GM12878 (cell line): ENCODE results near the gene NAV2. TPM values are rescaled to one million over a fixed set of nuclear protein-coding genes. Genes with fewer than 3 reads are reported as not detected.

Experiments used
- ATAC-seq: fragments of 200-7000 bp; cut with Tn5 transposase; 3 replicates; pipeline ENCODE4 v1.9.1; 2020; ENCODE audit warnings: mild to moderate bottlenecking, moderate library complexity
- BruUV-seq: library from RNA; stranded (reverse); fragments of 400-500 nt; replicated peaks from 2 replicates; lab custom pipeline; 2021; lab: Mats Ljungman, UMichigan
- CTCF ChIA-PET: fragments of 300-600 bp; sonication (Branson Sonifier 250); formaldehyde crosslinking; extraction: SDS; loops from one replicate; lab custom pipeline; 2021; ENCODE audit warnings: inconsistent platforms; lab: Yijun Ruan, JAX
- POLR2A ChIA-PET: fragments of 350-600 bp; formaldehyde crosslinking; extraction: SDS; loops from one replicate; lab custom pipeline; 2021; ENCODE audit warnings: inconsistent platforms; lab: Charles Lee
- RAD21 ChIA-PET: fragments of 300-600 bp; sonication (Branson Sonifier 250); formaldehyde crosslinking; loops from one replicate; lab custom pipeline; 2023; ENCODE audit warnings: antibody characterized with exemption; ENCODE audit not compliant: unreplicated experiment; lab: Charles Lee
- SMC1A ChIA-PET: fragments of 300-600 bp; sonication (Branson Sonifier 250); formaldehyde crosslinking; loops from one replicate; lab custom pipeline; 2023; ENCODE audit not compliant: unreplicated experiment, uncharacterized antibody; lab: Charles Lee
- DNase-seq: peaks from one replicate; pipeline ENCODE4 v3.0.0-alpha.2; 2011; ENCODE audit warnings: low read depth, low spot score
- FAIRE-seq: peaks from 3 replicates; lab custom pipeline; 2011; peaks lifted over from hg19 to GRCh38; lab: Jason Lieb, UNC
- H2AFZ ChIP-seq: 2 replicates; pipeline ENCODE4 v1.6.0; 2011; ENCODE audit warnings: low read depth, low read length, control low read depth; ENCODE audit not compliant: control insufficient read depth
- H3K27ac ChIP-seq: 2 replicates; pipeline ENCODE4 v1.5.1; 2011; ENCODE audit warnings: control low read depth; ENCODE audit not compliant: control insufficient read depth, insufficient read depth
- H3K27me3 ChIP-seq, 2 experiments: replicated peaks in 1 of 2; 2 replicates each; pipeline versions ENCODE4 v1.6.0 to v1.6.1; 2011; ENCODE audit warnings: low read length in 1 of 2; ENCODE audit not compliant: control insufficient read depth in 2 of 2, insufficient read depth in 2 of 2
- H3K36me3 ChIP-seq, 2 experiments: 2 replicates each; pipeline ENCODE4 v1.5.1; 2011; ENCODE audit warnings: low read length in 1 of 2; ENCODE audit not compliant: control insufficient read depth in 2 of 2, insufficient read depth in 2 of 2
- H3K4me1 ChIP-seq: 2 replicates; pipeline ENCODE4 v1.6.1; 2011; ENCODE audit warnings: mild to moderate bottlenecking, low read length, moderate library complexity, mixed read lengths; ENCODE audit not compliant: control insufficient read depth, insufficient read depth
- H3K4me2 ChIP-seq: 2 replicates; pipeline ENCODE4 v1.6.0; 2011; ENCODE audit warnings: control low read depth; ENCODE audit not compliant: control insufficient read depth, insufficient read depth
- H3K4me3 ChIP-seq: fragments of 200-600 bp; sonication (generic); 2 replicates; pipeline ENCODE4 v1.5.1; 2016
- H3K79me2 ChIP-seq: 2 replicates; pipeline ENCODE4 v1.6.0; 2011; ENCODE audit warnings: low read length; ENCODE audit not compliant: control insufficient read depth, insufficient read depth
- H3K9ac ChIP-seq: 2 replicates; pipeline ENCODE4 v1.8.0; 2011; ENCODE audit warnings: low read length, control low read depth, mixed read lengths; ENCODE audit not compliant: control insufficient read depth, insufficient read depth
- H3K9me3 ChIP-seq: replicated peaks from 3 replicates; pipeline ENCODE4 v1.5.1; 2011; ENCODE audit warnings: mild to moderate bottlenecking, low read length; ENCODE audit not compliant: control insufficient read depth, insufficient read depth
- H4K20me1 ChIP-seq: 2 replicates; pipeline ENCODE4 v1.6.0; 2011; ENCODE audit not compliant: control insufficient read depth, insufficient read depth
- CBFB ChIP-seq: IDR thresholded peaks from 2 replicates; pipeline ENCODE4 v1.6.1; 2016; ENCODE audit warnings: antibody characterized with exemption, low read depth
- E2F8 ChIP-seq: fragments of 450-650 bp; IDR thresholded peaks from 2 replicates; pipeline ENCODE4 v1.6.1; 2018; ENCODE audit warnings: mild to moderate bottlenecking, low read depth, moderate library complexity; ENCODE audit not compliant: partially characterized antibody
- SPI1 ChIP-seq: IDR thresholded peaks from 2 replicates; pipeline ENCODE4 v1.6.1; 2011; ENCODE audit warnings: low read depth, mild to moderate bottlenecking, low read length, moderate library complexity, borderline replicate concordance; ENCODE audit not compliant: insufficient read depth
- WGBS: methylation state at CpG from one replicate; pipeline ENCODE4 v1.1.6; 2016; ENCODE audit warnings: low lambda C conversion rate; ENCODE audit not compliant: insufficient replicate concordance, insufficient coverage; ENCODE audit errors: missing lambda C conversion rate; 5-methylcytosine and 5-hydroxymethylcytosine counted together
- in situ Hi-C: fragments of 300-500 bp; cut with MboI; formaldehyde crosslinking; loops from 9 replicates; pipeline ENCODE4 v1.14.3; 2018; ENCODE audit warnings: mixed read lengths
- intact Hi-C: fragments of 100-400 bp; cut with micrococcal nuclease; formaldehyde crosslinking; loops from one replicate; pipeline ENCODE4 v1.14.2; 2022; ENCODE audit not compliant: unreplicated experiment
- polyA plus RNA-seq, 11 experiments: library from polyadenylated mRNA; depleted of rRNA in 4 of 11; unstranded in 6 of 11; stranded (reverse) in 5 of 11; fragments of >200 nt; fragmentation: Nextera tagmentation in 4 of 11; fragmentation: Illumina TruSeq in 1 of 11; extraction: Ambion mirVana in 4 of 11; extraction: Trizol in 1 of 11; gene quantifications; 1 replicate in 1 of 11; 2 replicates in 10 of 11; pipeline versions ENCODE4 v1.2.1 to v1.2.3, GENCODE V29; 2011 to 2016; ENCODE audit warnings: inconsistent platforms in 2 of 11, missing spikeins in 2 of 11, low read depth in 1 of 11
- total RNA-seq, 4 experiments: library from RNA; depleted of rRNA in 3 of 4; stranded (reverse); fragments of >200 nt in 3 of 4; fragmentation: Illumina TruSeq in 1 of 4; extraction: Trizol in 1 of 4; gene quantifications; 2 replicates each; pipeline versions ENCODE4 v1.2.1 to v1.2.3, GENCODE V29; 2013 to 2021

NAV2 gene
- total and polyA plus RNA-seq, 10 of the 15 experiments (the other 5 are each of a cell fraction or from before 2014, with no cell fraction given): 0.35 to 6.1 (median 1.1) TPM

DNA sequence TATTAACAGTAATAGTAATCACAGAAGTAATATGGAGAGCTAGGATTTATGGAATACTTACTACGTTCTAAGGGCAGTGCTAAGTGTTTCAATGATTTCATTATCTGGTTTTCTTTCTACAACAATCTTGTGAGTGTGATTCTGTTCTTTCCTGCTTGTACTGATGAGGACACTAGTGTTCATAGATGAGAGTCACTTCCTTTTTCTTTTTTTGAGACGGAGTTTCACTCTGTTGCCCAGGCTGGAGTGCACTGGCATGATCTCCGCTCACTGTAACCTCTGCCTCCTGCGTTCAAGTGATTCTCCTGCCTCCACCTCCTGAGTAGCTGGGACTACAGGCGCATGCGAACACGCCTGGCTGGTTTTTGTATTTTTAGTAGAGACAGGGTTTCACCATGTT is 366.2 kb downstream of the NAV2 start:
- intact Hi-C loops: no loop called here
- ChIA-PET RAD21 (no interaction called here), SMC1A (interaction anchor here (0.9 to 1.5 kb wide), 4 partner anchors 9 to 128 kb away, joined by 3 read pairs; no protein-coding TSS in a partner anchor), POLR2A (interaction anchor here (0.5 kb wide), 1 partner anchor 65 kb away, joined by 3 read pairs; no protein-coding TSS in a partner anchor), CTCF (interaction anchor here (0.7 to 1.7 kb wide), 3 partner anchors 14 to 49 kb away, joined by 3 to 4 read pairs (median 4); no protein-coding TSS in a partner anchor)
- no peak overlapping the region for H3K9ac ChIP-seq
- ATAC-seq (peak; percentile 53), DNase-seq (no peak)
- no peak overlapping the region for H3K4me3 ChIP-seq
- H3K79me2 ChIP-seq: no peaks in the 10 kb centered on the region
- no peak overlapping the region for H3K27ac ChIP-seq
- no peaks in the 10 kb centered on the region for H3K36me3 ChIP-seq
- H2AFZ ChIP-seq: no peak overlapping the region
- H4K20me1 ChIP-seq: no peaks in the 10 kb centered on the region
- 43% methylated on average over 7 of the region's 7 CpGs for WGBS
- in situ Hi-C loops: no loop called here
- H3K4me1 ChIP-seq: peaks cover 6% of the 10 kb centered on the region; the same call in 1 of the 2 replicates
- BruUV-seq: no TSS peak
- H3K27me3 ChIP-seq: no peaks in the 10 kb centered on the region
- H3K9me3 ChIP-seq: no peaks in the 10 kb centered on the region
- H3K4me2 ChIP-seq: no peak overlapping the region
- TF ChIP-seq SPI1 (peak; percentile 32; the same call in 1 of the 2 replicates), E2F8 (no peak), CBFB (no peak)
- TF ChIP-seq, all 136 proteins: peak for 1
- no peak for FAIRE-seq
